ENCODE data around the gene SCUBE1.

Gene SCUBE1

GRCh38 chr22:43325176-43325575, 18.0 kb downstream of the SCUBE1 start:
- DNase-seq, result no peak

GRCh38 chr22:43320943-43321900, 21.9 kb downstream of the SCUBE1 start:
- DNase-seq, result no peak

- DNase-seq, result no peak
These were observed 23.3 kb downstream of the SCUBE1 start for GRCh38 chr22:43319661-43320486.

GRCh38 chr22:43317239-43317638, 25.9 kb downstream of the SCUBE1 start:
- DNase-seq, result no peak

- no peak for DNase-seq
These were observed 27.4 kb downstream of the SCUBE1 start for GRCh38 chr22:43315687-43316217.

GRCh38 chr22:43314611-43315010, 28.6 kb downstream of the SCUBE1 start:
- no peak for DNase-seq

GRCh38 chr22:43313890-43314474, 29.2 kb downstream of the SCUBE1 start:
- peak; percentile 86 for DNase-seq

- no peak for DNase-seq
These were observed 29.8 kb downstream of the SCUBE1 start for GRCh38 chr22:43313244-43313889.

- DNase-seq, result no peak
These were observed 30.6 kb downstream of the SCUBE1 start for GRCh38 chr22:43312608-43313007.

- DNase-seq, result no peak
These were observed 32.4 kb downstream of the SCUBE1 start for GRCh38 chr22:43310798-43311197.

GRCh38 chr22:43310311-43310710, 32.9 kb downstream of the SCUBE1 start:
- DNase-seq, result no peak

- no peak for DNase-seq
These were observed 34.3 kb downstream of the SCUBE1 start for GRCh38 chr22:43308836-43309235.

GRCh38 chr22:43308060-43308830, 34.9 kb downstream of the SCUBE1 start:
- no peak for DNase-seq

- DNase-seq, result no peak
These were observed 37.4 kb downstream of the SCUBE1 start for GRCh38 chr22:43305806-43306205.

- no peak for DNase-seq
These were observed 38.2 kb downstream of the SCUBE1 start for GRCh38 chr22:43304831-43305590.

GRCh38 chr22:43303751-43304150, 39.4 kb downstream of the SCUBE1 start:
- DNase-seq, result no peak

GRCh38 chr22:43303166-43303565, 40.0 kb downstream of the SCUBE1 start:
- no peak for DNase-seq

- DNase-seq, result no peak
These were observed 40.6 kb downstream of the SCUBE1 start for GRCh38 chr22:43302531-43303041.

GRCh38 chr22:43301866-43302265, 41.3 kb downstream of the SCUBE1 start:
- DNase-seq, result no peak

GRCh38 chr22:43300891-43301676, 42.1 kb downstream of the SCUBE1 start:
- DNase-seq, result no peak

Measured in islet precursor cell (in vitro differentiated cells).